ENCODE results near the gene UNKL. TPM values are rescaled to one million over a fixed set of nuclear protein-coding genes. Genes with fewer than 3 reads are reported as not detected.

UNKL gene
- total and polyA plus RNA-seq, 4 donors = 7.9 to 31.2 (median 16.9) TPM

GRCh38 chr16:1357906-1358566 lies 56.5 kb downstream of the UNKL start:
- no peak overlapping the region for H3K27ac ChIP-seq (ENCODE audit: low read depth in 1 of 2, low read length in 1 of 2)
- H3K9me3 ChIP-seq (ENCODE audit: control insufficient read depth in 4 of 4, insufficient read depth in 3 of 4, low read length in 3 of 4) = no peaks in the 10 kb centered on the region
- WGBS, 2 donors = 88 to 92% methylated on average over 19 of the region's 19 CpGs
- no peaks in the 10 kb centered on the region for H3K4me1 ChIP-seq (ENCODE audit: control insufficient read depth in 5 of 5, insufficient read depth in 5 of 5, low read length in 5 of 5)
- TF ChIP-seq CTCF (IDR thresholded peaks at IDR 0.05; ENCODE audit: control extremely low read depth, extremely low read depth) = no peak
- ATAC-seq (ENCODE audit: insufficient read depth, low FRiP score) (no peak), DNase-seq (no peak)
- H3K9ac ChIP-seq (ENCODE audit: insufficient read depth in 1 of 2, low read length in 2 of 2) = no peak overlapping the region
- H3K36me3 ChIP-seq (ENCODE audit: control insufficient read depth in 4 of 4, insufficient read depth in 4 of 4, low read length in 4 of 4) = peaks cover 0 to 26% (median 10%) of the 10 kb centered on the region in 4 donors
- no peaks in the 10 kb centered on the region for H3K27me3 ChIP-seq (ENCODE audit: control insufficient read depth in 3 of 3, insufficient read depth in 3 of 3, low read length in 2 of 3)
- no peak overlapping the region for H3K4me3 ChIP-seq

- H3K9ac ChIP-seq (ENCODE audit: insufficient read depth in 1 of 2, low read length in 2 of 2) = no peak overlapping the region
- ATAC-seq (ENCODE audit: insufficient read depth, low FRiP score) = no peak
- H3K36me3 ChIP-seq (ENCODE audit: control insufficient read depth in 4 of 4, insufficient read depth in 4 of 4, low read length in 4 of 4) = peaks cover 0 to 12% (median 0%) of the 10 kb centered on the region in 4 donors
- H3K4me1 ChIP-seq (ENCODE audit: control insufficient read depth in 5 of 5, insufficient read depth in 5 of 5, low read length in 5 of 5) = peaks cover 0 to 7% (median 2%) of the 10 kb centered on the region in 5 donors
- no peak for DNase-seq
- WGBS, 2 donors = 85 to 88% methylated on average over 33 of the region's 33 CpGs
- no peak overlapping the region for H3K27ac ChIP-seq (ENCODE audit: low read depth in 1 of 2, low read length in 1 of 2)
- no peaks in the 10 kb centered on the region for H3K27me3 ChIP-seq (ENCODE audit: control insufficient read depth in 3 of 3, insufficient read depth in 3 of 3, low read length in 2 of 3)
- no peak for TF ChIP-seq CTCF (IDR thresholded peaks at IDR 0.05; ENCODE audit: control extremely low read depth, extremely low read depth)
- H3K4me3 ChIP-seq = no peak overlapping the region
- H3K9me3 ChIP-seq (ENCODE audit: control insufficient read depth in 4 of 4, insufficient read depth in 3 of 4, low read length in 3 of 4) = no peaks in the 10 kb centered on the region
Measured at GRCh38 chr16:1356061-1356900, 58.2 kb downstream of the UNKL start.

- TF ChIP-seq CTCF (IDR thresholded peaks at IDR 0.05; ENCODE audit: control extremely low read depth, extremely low read depth) = no peak
- no peak for DNase-seq
- Histone ChIP-seq H3K4me3 (no peak overlapping the region), H3K9ac (ENCODE audit: insufficient read depth in 1 of 2, low read length in 2 of 2) (no peak overlapping the region), H3K36me3 (ENCODE audit: control insufficient read depth in 4 of 4, insufficient read depth in 4 of 4, low read length in 4 of 4) (peaks cover 0 to 7% (median under 1%) of the 10 kb centered on the region in 4 donors), H3K4me1 (ENCODE audit: control insufficient read depth in 5 of 5, insufficient read depth in 5 of 5, low read length in 5 of 5) (peaks cover 4 to 12% (median 6%) of the 10 kb centered on the region in 5 donors), H3K9me3 (ENCODE audit: control insufficient read depth in 4 of 4, insufficient read depth in 3 of 4, low read length in 3 of 4) (no peaks in the 10 kb centered on the region), H3K27ac (ENCODE audit: low read depth in 1 of 2, low read length in 1 of 2) (no peak overlapping the region), H3K27me3 (ENCODE audit: control insufficient read depth in 3 of 3, insufficient read depth in 3 of 3, low read length in 2 of 3) (no peaks in the 10 kb centered on the region)
- WGBS, 2 donors = 87 to 88% methylated on average over 15 of the region's 15 CpGs
- ATAC-seq (ENCODE audit: insufficient read depth, low FRiP score) = no peak
Measured at GRCh38 chr16:1355591-1355990, 58.9 kb downstream of the UNKL start.
